Right lobe of liver (tissue), 4 donors: ENCODE results near the gene N4BP2L2.

Experiments used
- POLR2A ChIP-seq: fragments of 450-650 bp; IDR thresholded peaks from one replicate; pipeline ENCODE4 v1.6.1; 2017; ENCODE audit warnings: antibody characterized with exemption, mild to moderate bottlenecking
- TF ChIP-seq, protein P1 (sequence below), 4 donors: fragments of 200-600 bp in 3 of 4; fragments of 450-650 bp in 1 of 4; IDR thresholded peaks; one replicate each; pipeline versions ENCODE4 v1.5.1 to v1.8.0; 2016 to 2022; ENCODE audit warnings: antibody characterized with exemption in 4 of 4, mild to moderate bottlenecking in 2 of 4
- donor health status: DM: no; HTN: no; CAD: no.
- donor health status: DM: no; HTN: no; CAD: no.
- donor health status: DM: no; HTN: yes; CAD: no.

DNA sequence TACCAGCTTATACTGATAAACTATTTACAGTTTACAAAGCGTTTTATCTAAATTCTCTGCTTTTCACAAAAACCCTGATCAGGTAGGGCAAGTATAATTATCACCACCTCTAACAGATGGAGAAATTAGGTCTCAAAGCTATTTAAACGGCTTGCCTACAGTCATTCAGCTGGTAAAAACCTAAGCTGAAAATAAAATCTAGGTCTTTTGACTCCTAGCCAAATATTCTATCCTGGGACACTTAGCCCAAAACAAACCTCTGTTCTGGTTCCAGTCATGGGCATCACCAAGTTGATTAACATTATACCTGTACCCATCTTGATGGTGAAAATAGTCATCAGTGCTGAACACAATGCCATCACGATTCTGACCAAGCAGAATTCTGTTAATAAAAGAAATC lies 11.4 kb downstream of the N4BP2L2 start:
- TF ChIP-seq, protein P1, sequence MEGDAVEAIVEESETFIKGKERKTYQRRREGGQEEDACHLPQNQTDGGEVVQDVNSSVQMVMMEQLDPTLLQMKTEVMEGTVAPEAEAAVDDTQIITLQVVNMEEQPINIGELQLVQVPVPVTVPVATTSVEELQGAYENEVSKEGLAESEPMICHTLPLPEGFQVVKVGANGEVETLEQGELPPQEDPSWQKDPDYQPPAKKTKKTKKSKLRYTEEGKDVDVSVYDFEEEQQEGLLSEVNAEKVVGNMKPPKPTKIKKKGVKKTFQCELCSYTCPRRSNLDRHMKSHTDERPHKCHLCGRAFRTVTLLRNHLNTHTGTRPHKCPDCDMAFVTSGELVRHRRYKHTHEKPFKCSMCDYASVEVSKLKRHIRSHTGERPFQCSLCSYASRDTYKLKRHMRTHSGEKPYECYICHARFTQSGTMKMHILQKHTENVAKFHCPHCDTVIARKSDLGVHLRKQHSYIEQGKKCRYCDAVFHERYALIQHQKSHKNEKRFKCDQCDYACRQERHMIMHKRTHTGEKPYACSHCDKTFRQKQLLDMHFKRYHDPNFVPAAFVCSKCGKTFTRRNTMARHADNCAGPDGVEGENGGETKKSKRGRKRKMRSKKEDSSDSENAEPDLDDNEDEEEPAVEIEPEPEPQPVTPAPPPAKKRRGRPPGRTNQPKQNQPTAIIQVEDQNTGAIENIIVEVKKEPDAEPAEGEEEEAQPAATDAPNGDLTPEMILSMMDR (IDR thresholded peaks at IDR 0.05), result no peak
- TF ChIP-seq POLR2A, result no peak
